ENCODE data around the gene FCAMR. TPM values are rescaled to one million over a fixed set of nuclear protein-coding genes. Genes with fewer than 3 reads are reported as not detected.

FCAMR gene
- polyA plus RNA-seq, 3 donors, result not detected

DNA sequence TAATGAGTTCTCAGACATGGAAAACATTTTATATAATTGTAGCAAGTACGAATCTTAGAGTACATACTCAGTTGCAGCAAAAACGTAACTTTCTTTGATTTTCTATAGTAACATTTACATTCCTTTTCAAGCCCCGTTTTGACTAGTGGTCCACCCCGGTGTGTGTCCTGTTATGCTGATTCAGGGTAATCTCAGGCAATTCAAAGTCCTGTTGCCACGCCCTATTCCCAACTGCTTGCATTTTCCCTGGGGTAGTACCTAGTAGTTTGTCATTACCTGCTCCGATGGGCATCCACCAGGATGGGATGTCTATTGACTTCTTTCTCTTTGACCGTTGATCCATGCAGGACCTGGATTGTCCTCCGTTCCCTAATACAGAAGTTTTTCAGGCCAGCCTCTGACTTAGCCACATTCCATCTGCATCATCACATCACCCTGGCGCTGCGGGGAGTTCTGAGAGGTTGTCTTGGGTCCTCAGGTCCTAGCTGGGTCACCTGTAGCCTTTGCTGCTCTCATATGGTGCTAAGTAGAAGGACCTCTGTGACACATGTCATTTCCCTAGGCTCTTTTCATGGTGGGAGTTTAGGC, 15.0 kb upstream of the FCAMR start:
- TF ChIP-seq, protein P1, sequence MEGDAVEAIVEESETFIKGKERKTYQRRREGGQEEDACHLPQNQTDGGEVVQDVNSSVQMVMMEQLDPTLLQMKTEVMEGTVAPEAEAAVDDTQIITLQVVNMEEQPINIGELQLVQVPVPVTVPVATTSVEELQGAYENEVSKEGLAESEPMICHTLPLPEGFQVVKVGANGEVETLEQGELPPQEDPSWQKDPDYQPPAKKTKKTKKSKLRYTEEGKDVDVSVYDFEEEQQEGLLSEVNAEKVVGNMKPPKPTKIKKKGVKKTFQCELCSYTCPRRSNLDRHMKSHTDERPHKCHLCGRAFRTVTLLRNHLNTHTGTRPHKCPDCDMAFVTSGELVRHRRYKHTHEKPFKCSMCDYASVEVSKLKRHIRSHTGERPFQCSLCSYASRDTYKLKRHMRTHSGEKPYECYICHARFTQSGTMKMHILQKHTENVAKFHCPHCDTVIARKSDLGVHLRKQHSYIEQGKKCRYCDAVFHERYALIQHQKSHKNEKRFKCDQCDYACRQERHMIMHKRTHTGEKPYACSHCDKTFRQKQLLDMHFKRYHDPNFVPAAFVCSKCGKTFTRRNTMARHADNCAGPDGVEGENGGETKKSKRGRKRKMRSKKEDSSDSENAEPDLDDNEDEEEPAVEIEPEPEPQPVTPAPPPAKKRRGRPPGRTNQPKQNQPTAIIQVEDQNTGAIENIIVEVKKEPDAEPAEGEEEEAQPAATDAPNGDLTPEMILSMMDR (IDR thresholded peaks at IDR 0.05), result no peak
- Histone ChIP-seq H2AFZ (ENCODE audit: insufficient read depth, low read depth, low read length, poor library complexity, severe bottlenecking) (no peak overlapping the region), H3K9ac (ENCODE audit: insufficient read depth, low read length, poor library complexity, severe bottlenecking) (no peak overlapping the region), H3K9me3 (replicated peaks in 1 of 2; ENCODE audit: control insufficient read depth in 1 of 2, insufficient read depth in 1 of 2, low read length in 2 of 2) (no peaks in the 10 kb centered on the region), H3K79me2 (ENCODE audit: insufficient read depth, low read length) (no peaks in the 10 kb centered on the region), H3K4me1 (ENCODE audit: control insufficient read depth in 1 of 2, insufficient read depth in 2 of 2, low read length in 2 of 2) (no peaks in the 10 kb centered on the region), H3K27ac (ENCODE audit: low read depth in 1 of 2, low read length in 2 of 2) (no peak overlapping the region), H3K4me2 (replicated peaks; ENCODE audit: extremely low read depth, low read length, poor library complexity, severe bottlenecking) (no peak overlapping the region), H3K4me3 (replicated peaks in 1 of 3; ENCODE audit: low read depth in 2 of 3, low read length in 3 of 3) (no peak overlapping the region), H3K27me3 (ENCODE audit: control insufficient read depth in 2 of 2, insufficient read depth in 2 of 2, low read length in 2 of 2) (peaks cover 0 to 4% of the 10 kb centered on the region in 2 donors), H3K36me3 (replicated peaks in 1 of 2; ENCODE audit: control insufficient read depth in 1 of 2, insufficient read depth in 2 of 2, low read length in 2 of 2) (no peaks in the 10 kb centered on the region), H4K20me1 (ENCODE audit: insufficient read depth, low read length) (no peaks in the 10 kb centered on the region)
- Mint-ChIP-seq H3K4me3 (no peak overlapping the region), H3K36me3 (no peaks in the 10 kb centered on the region), H3K27ac (no peak overlapping the region), H3K4me1 (no peaks in the 10 kb centered on the region), H3K27me3 (ENCODE audit: low read depth in 3 of 3) (peaks cover 7 to 12% (median 9%) of the 10 kb centered on the region in 3 donors), H3K9me3 (no peaks in the 10 kb centered on the region)
- no peak for DNase-seq
- WGBS (ENCODE audit: insufficient coverage), result 94% methylated on average over 7 of the region's 10 CpGs
- intact Hi-C loops (cut with micrococcal nuclease), result no loop called here

DNA sequence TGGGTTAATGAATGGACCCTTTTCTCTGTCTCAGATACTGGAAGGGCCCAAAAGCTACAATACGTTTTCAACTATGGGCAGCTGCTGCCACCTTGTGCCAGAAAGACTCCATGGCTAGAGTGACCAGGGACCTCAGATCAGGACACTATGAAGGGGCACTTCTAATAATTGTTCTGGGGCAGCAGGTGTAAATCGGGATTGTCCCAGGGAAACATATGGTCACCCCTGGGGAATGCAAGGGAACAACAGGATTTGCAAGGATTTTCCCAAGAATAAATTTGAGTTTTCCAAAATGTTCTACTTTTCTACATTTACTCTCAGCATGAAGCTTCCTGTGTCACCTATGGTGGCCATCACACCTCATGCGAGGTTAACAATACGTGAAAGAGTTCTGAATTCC, 12.0 kb upstream of the FCAMR start:
- Histone ChIP-seq H3K9ac (ENCODE audit: insufficient read depth, low read length, poor library complexity, severe bottlenecking) (no peak overlapping the region), H3K4me2 (replicated peaks; ENCODE audit: extremely low read depth, low read length, poor library complexity, severe bottlenecking) (no peak overlapping the region), H3K79me2 (ENCODE audit: insufficient read depth, low read length) (no peaks in the 10 kb centered on the region), H3K27me3 (ENCODE audit: control insufficient read depth in 2 of 2, insufficient read depth in 2 of 2, low read length in 2 of 2) (peaks cover 0 to 4% of the 10 kb centered on the region in 2 donors), H3K4me1 (ENCODE audit: control insufficient read depth in 1 of 2, insufficient read depth in 2 of 2, low read length in 2 of 2) (no peaks in the 10 kb centered on the region), H4K20me1 (ENCODE audit: insufficient read depth, low read length) (no peaks in the 10 kb centered on the region), H3K27ac (ENCODE audit: low read depth in 1 of 2, low read length in 2 of 2) (no peak overlapping the region), H3K36me3 (replicated peaks in 1 of 2; ENCODE audit: control insufficient read depth in 1 of 2, insufficient read depth in 2 of 2, low read length in 2 of 2) (no peaks in the 10 kb centered on the region), H2AFZ (ENCODE audit: insufficient read depth, low read depth, low read length, poor library complexity, severe bottlenecking) (no peak overlapping the region), H3K4me3 (replicated peaks in 1 of 3; ENCODE audit: low read depth in 2 of 3, low read length in 3 of 3) (no peak overlapping the region), H3K9me3 (replicated peaks in 1 of 2; ENCODE audit: control insufficient read depth in 1 of 2, insufficient read depth in 1 of 2, low read length in 2 of 2) (no peaks in the 10 kb centered on the region)
- H3K4me3 Mint-ChIP-seq, result no peak overlapping the region
- TF ChIP-seq, protein P1 (IDR thresholded peaks at IDR 0.05), result peak; percentile 87
- H3K9me3 Mint-ChIP-seq, result no peaks in the 10 kb centered on the region
- H3K27ac Mint-ChIP-seq, result no peak overlapping the region
- H3K27me3 Mint-ChIP-seq (ENCODE audit: low read depth in 3 of 3), result peaks cover 6 to 14% (median 9%) of the 10 kb centered on the region in 3 donors
- DNase-seq, result peak; percentile 42 to 64 (median 62)
- intact Hi-C loops (cut with micrococcal nuclease), result loop anchor here (2.0 to 5.0 kb wide), 3 partner anchors 45 to 350 kb away; no protein-coding TSS in a partner anchor
- H3K4me1 Mint-ChIP-seq, result no peaks in the 10 kb centered on the region
- 20% methylated on average over 3 of the region's 4 CpGs for WGBS (ENCODE audit: insufficient coverage)
- H3K36me3 Mint-ChIP-seq, result no peaks in the 10 kb centered on the region

All from CD14-positive monocyte (primary cell).